CD4-positive, alpha-beta T cell treated with Interleukin-17A for 1 hour (primary cell): ENCODE measurements around the gene AJM1.
"Not testable (repeated sequence)": the region's sequence is repeated elsewhere in the genome, so short reads cannot be mapped to it uniquely, and the experiment has no call there.

Experiments used
- DNase-seq: peaks from one replicate; pipeline ENCODE4 v3.0.0-alpha.2; 2020

AJM1 gene

DNA sequence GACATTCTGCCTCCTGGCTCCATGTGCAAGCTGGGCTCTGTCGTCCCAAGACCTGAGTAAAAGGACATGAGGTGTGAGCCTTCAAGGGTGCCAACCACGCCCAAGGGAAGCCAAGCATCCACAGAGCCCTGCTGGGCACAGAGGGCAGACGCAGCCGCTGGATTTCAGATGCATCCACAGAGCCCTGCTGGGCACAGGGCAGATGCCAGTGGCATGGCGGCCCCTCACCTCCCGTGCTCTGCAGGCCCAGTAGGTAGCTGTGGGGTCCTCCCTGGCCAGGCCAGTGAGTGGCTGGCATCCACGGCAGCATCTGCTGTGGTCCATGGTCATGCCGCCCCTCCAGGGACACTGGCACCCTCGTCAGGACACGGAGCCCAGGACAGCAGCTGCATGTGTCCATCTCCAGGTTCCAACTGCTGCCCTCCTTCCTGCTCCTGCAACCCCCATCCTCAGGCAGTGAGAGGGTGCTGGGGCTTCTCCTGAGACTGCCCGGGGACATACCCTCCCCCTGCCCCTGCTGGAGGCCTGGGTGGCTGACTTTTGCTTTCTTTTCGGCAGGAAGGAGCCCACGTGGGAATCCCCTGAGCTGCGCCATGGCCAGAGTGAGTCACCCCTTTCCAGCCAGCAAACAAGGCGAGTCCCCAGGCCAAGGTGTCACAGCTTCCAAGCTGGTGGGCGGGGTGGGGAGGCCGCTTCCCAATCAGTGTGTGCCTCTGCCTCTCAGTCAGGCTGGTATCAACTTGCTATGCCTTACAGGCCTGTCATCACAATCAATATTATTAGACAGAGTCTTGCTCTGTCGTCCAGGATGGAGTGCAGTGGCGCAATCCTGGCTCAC, 40.0 kb downstream of the AJM1 start:
- peak; percentile 92 for DNase-seq

DNA sequence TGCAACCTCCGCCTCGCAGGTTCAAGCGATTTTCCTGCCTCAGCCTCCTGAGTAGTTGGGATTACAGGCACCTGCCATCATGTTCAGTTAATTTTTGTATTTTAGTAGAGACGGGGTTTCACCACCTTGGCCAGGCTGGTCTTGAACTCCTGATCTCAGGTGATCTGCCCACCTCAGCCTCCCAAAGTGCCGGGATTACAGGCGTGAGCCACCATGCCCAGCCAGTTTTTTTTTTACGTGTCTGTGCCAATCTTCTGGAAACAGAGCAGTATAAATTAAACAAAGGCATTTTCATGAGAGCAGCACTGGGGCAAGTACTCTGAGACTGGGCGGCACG, 40.6 kb downstream of the AJM1 start:
- DNase-seq: not testable (repeated sequence)

DNA sequence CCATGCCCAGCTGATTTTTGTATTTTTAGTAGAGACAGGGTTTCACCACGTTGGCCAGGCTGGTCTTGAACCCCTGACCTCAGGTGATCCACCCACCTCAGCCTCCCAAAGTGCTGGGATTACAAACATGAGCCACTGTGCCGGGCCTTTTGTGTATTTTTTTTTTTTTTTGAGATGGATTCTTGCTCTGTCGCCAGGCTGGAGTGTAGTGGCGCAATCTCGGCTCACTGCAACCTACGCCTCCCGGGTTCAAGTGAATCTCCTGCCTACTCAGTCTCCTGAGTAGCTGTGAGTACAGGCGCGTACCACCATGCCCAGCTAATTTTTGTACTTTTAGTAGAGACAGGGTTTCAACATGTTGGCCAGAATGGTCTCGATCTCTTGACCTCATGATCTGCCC, 41.4 kb downstream of the AJM1 start:
- DNase-seq: not testable (repeated sequence)

DNA sequence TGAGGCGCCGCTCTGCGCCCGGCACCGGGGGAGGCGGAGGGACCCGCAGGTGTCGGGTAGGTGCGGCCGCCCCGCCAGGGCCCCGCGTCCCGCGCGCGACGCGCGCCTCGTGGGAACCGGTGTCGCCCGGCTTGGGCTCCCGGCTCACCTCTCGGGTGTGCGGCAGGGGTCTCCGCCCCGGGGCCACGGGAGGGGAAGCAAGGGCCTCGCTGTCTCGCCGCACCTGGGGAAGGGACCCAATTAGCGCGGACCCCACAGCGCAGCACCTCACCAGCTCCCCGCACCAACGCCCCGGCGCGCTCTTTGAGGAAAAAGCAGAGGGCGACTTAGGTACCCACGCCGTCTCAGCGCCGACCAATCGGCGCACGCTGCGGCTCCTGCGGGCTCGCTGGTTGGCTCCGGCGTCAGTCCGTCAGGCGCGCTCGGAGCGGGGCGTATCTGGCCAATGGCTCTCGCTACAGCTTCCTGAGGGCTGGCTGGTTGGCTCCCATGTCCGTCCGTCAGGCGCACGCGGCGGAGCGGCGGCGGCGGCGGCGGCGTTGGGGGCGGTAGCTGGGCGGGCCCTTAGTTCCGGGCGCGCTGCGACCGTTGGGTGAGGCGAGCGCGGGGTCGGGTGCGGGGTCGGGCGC, 43.8 kb downstream of the AJM1 start, which contains the start of gene TRAF2:
Gene TRAF2 (plus strand): TSS at position 567 of the 629 bp plus-strand sequence. CDS start 12,225 bp downstream, outside the sequence.
- peak; percentile 98 for DNase-seq

DNA sequence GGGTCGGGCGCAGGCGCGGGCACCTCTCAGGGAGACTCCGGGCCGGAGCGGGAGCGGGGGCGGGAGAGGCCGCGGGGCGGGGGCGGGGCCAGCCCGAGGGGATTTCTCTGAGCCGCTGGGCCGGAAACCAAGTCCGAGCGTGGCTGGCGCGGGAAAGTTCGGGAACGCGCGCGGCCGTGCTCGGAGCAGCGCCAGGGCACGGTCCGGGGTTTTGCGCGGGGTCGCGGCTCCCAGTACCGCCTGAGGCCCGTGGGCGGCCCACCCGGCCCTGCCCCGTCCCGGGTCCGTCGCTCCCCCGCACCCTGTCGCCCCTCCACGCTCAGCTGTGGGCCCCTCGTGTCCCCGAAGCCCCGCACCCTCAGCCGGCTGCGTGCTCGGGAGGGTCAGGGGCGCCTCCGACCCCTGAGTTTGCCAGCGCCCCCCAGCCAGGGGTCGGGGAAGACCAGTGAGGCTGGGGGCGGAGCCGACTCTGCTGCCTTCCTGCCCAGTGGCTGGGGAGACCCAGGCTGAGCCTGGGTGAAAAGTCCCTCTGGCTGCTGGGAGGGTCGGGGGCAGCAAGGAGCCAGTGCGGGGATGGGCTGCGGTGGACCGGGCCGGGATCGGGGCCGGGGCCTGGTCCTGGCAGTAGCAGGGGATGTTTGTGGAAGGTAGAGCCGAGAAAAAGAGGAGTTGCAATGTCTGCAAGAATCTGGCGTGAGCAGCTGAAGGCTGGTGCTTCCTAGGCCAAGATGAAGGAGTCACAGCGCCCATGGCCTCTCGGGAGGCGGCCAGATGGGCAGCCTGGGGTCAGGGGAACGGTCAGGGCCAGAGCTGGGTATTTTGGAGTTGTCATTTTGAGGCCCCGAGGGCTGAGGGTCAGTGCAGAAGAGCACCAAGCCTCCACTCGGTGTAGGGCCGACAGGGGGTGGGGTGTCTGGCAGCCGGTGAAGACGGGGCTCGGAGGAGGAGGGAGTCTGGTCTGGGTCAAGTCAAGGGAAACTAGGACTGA, 44.6 kb downstream of the AJM1 start:
- peak; percentile 25 for DNase-seq

DNA sequence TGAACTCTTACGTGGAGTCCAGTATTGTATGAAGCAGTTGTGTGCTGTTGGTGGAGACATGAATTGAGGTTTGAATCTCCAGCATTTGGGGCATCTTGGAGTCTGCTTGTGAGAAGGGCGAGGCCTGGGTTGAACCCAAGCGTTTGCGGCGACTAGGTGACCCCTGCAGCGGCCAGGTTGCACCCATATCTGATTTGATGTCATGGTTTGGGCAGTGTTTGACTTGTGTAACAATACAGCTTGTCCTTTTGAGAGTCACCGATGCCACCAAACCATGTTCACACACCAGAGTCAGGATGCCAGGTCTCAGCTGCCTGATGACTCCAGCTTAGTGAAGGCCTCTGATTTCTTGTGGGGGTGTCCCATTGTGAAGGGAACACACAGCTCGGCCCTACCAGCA, 46.2 kb downstream of the AJM1 start:
- DNase-seq: no peak

DNA sequence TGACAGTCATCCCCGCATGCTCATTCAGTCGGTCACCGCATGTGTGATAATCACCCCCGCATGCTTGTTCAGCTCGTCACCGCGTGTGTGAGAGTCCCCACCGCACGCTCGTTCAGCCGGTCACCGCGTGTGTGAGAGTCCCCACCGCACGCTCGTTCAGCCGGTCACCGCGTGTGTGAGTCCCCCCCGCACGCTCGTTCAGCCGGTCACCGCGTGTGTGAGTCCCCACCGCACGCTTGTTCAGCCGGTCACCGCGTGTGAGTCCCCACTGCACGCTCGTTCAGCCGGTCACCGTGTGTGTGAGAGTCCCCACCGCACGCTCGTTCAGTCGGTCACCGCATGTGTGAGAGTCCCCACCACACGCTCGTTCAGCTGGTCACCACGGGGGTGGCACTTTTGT, 47.6 kb downstream of the AJM1 start:
- no peak for DNase-seq

DNA sequence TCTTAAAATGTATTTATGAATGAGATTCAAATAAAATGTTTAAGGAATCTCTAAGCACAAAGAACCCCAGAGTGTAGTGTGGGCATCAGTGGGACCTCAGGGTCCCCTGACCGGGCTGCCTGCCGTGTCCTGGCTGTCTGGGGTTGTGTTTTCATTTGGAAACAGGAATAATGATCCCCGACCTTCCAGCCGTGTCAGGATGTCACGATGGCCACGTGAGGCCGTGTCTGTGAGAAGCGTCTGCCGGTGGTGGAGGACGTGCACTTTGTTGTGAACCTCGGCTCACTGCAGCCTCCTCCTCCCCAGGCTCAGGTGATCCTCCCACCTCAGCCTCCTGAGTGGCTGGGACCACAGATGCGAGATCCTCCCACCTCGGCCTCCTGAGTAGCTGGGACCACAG, 48.4 kb downstream of the AJM1 start:
- DNase-seq: no peak
